Osteoblast (primary cell): ENCODE data around the gene ORM2. TPM values are rescaled to one million over a fixed set of nuclear protein-coding genes. Genes with fewer than 3 reads are reported as not detected.

Experiments
- DNase-seq: peaks from one replicate; pipeline ENCODE4 v3.0.0; 2011; ENCODE audit warnings: low spot score, mixed read lengths; ENCODE audit not compliant: insufficient read length; ENCODE audit errors: missing footprints
- H2AFZ ChIP-seq: 2 replicates; pipeline ENCODE4 v1.6.0; 2011; ENCODE audit warnings: mild to moderate bottlenecking, low read length
- H3K27ac ChIP-seq: 2 replicates; pipeline ENCODE4 v1.5.1; 2011; ENCODE audit warnings: mild to moderate bottlenecking, low read depth, low read length, moderate library complexity
- H3K27me3 ChIP-seq: 2 replicates; pipeline ENCODE4 v1.6.0; 2012; ENCODE audit warnings: mild to moderate bottlenecking, control low read depth, inconsistent platforms, low read length, moderate library complexity; ENCODE audit not compliant: insufficient read depth
- H3K36me3 ChIP-seq: 2 replicates; pipeline ENCODE4 v1.5.1; 2011; ENCODE audit warnings: mild to moderate bottlenecking, low read length, control low read depth, moderate library complexity; ENCODE audit not compliant: insufficient read depth
- H3K4me1 ChIP-seq: 2 replicates; pipeline ENCODE4 v1.5.1; 2011; ENCODE audit warnings: mild to moderate bottlenecking, low read length, control low read depth, moderate library complexity; ENCODE audit not compliant: insufficient read depth
- H3K4me2 ChIP-seq: 2 replicates; pipeline ENCODE4 v1.6.0; 2011; ENCODE audit warnings: mild to moderate bottlenecking, low read length; ENCODE audit not compliant: insufficient read depth
- H3K4me3 ChIP-seq: fragments of 200-600 bp; sonication (generic); 3 replicates; pipeline ENCODE4 v1.5.1; 2012; ENCODE audit warnings: mild to moderate bottlenecking, low read length, inconsistent platforms; ENCODE audit not compliant: insufficient read depth
- H3K79me2 ChIP-seq: 2 replicates; pipeline ENCODE4 v1.6.0; 2012; ENCODE audit warnings: mild to moderate bottlenecking, low read length, control low read depth, inconsistent platforms; ENCODE audit not compliant: insufficient read depth
- H3K9me3 ChIP-seq: 2 replicates; pipeline ENCODE4 v1.5.1; 2011; ENCODE audit warnings: low read depth, low read length, control low read depth
- H4K20me1 ChIP-seq: 2 replicates; pipeline ENCODE4 v1.6.0; 2012; ENCODE audit warnings: mild to moderate bottlenecking, low read length, control low read depth; ENCODE audit not compliant: insufficient read depth
- total RNA-seq: library from RNA; depleted of rRNA; stranded (reverse); fragments of >200 nt; gene quantifications from 2 replicates; pipeline ENCODE4 v1.2.3, GENCODE V29; 2012
- TF ChIP-seq, protein P1 (sequence below): IDR thresholded peaks from 2 replicates; pipeline ENCODE4 v1.5.1; 2011; ENCODE audit warnings: mild to moderate bottlenecking, low read depth, low read length, moderate library complexity; ENCODE audit errors: extremely low read depth

ORM2 gene
- total RNA-seq, 1 donor, result not detected

DNA sequence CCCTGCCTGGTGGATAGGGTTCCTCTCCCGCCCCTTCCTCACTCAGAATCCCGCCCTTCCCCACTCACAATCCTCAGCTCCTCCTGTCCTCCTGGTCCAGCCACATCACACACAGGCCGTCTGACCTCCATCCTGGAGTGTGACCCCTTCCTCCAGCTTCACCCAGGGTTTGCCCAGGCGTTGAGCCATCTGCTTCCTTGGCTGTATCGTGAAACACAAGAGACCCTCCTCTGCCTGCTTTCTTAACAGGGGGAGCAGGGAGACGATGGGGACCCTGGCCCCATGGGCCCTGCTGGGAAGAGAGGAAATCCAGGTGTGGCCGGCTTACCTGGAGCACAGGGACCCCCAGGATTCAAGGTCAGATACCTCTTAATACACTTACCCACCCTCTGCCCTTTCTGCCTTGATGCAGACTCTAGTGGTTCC lies 39.1 kb upstream of the ORM2 start:
- DNase-seq, result no peak
- H3K79me2 ChIP-seq, result no peaks in the 10 kb centered on the region
- TF ChIP-seq, protein P1, sequence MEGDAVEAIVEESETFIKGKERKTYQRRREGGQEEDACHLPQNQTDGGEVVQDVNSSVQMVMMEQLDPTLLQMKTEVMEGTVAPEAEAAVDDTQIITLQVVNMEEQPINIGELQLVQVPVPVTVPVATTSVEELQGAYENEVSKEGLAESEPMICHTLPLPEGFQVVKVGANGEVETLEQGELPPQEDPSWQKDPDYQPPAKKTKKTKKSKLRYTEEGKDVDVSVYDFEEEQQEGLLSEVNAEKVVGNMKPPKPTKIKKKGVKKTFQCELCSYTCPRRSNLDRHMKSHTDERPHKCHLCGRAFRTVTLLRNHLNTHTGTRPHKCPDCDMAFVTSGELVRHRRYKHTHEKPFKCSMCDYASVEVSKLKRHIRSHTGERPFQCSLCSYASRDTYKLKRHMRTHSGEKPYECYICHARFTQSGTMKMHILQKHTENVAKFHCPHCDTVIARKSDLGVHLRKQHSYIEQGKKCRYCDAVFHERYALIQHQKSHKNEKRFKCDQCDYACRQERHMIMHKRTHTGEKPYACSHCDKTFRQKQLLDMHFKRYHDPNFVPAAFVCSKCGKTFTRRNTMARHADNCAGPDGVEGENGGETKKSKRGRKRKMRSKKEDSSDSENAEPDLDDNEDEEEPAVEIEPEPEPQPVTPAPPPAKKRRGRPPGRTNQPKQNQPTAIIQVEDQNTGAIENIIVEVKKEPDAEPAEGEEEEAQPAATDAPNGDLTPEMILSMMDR, result no peak
- peaks cover 11% of the 10 kb centered on the region for H3K4me1 ChIP-seq
- H3K36me3 ChIP-seq, result peaks cover 25% of the 10 kb centered on the region
- no peak overlapping the region for H3K4me3 ChIP-seq
- H3K4me2 ChIP-seq, result no peak overlapping the region
- H3K9me3 ChIP-seq, result no peaks in the 10 kb centered on the region
- H4K20me1 ChIP-seq, result no peaks in the 10 kb centered on the region
- no peaks in the 10 kb centered on the region for H3K27me3 ChIP-seq
- no peak overlapping the region for H2AFZ ChIP-seq
- H3K27ac ChIP-seq, result no peak overlapping the region

DNA sequence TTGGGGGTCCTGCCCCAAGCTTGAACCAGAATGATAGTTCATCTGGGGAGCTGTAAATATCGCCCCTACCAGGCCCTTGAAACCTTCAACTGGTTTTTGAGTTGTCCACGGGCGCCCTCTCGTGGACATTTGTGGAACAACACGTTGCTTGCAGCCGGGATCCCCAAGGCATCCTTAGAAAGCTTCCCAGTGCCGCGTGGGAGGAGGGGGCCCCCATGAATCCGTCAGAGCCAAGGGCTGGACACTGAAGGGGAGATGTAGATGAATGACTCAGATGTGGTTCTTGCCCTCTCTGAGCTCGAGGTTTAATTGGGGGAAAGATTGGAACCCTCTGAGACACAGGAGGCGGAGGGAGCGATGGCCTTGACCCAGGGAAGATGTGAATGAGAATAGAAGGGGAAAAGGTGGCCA lies 38.6 kb upstream of the ORM2 start:
- Histone ChIP-seq H3K4me1 (peaks cover 6% of the 10 kb centered on the region), H3K79me2 (no peaks in the 10 kb centered on the region), H3K27me3 (no peaks in the 10 kb centered on the region), H3K36me3 (peaks cover 25% of the 10 kb centered on the region), H3K4me2 (no peak overlapping the region), H3K4me3 (no peak overlapping the region), H2AFZ (no peak overlapping the region), H4K20me1 (no peaks in the 10 kb centered on the region), H3K9me3 (no peaks in the 10 kb centered on the region), H3K27ac (no peak overlapping the region)
- TF ChIP-seq, protein P1, result peak; percentile 93
- peak; percentile 89 for DNase-seq

DNA sequence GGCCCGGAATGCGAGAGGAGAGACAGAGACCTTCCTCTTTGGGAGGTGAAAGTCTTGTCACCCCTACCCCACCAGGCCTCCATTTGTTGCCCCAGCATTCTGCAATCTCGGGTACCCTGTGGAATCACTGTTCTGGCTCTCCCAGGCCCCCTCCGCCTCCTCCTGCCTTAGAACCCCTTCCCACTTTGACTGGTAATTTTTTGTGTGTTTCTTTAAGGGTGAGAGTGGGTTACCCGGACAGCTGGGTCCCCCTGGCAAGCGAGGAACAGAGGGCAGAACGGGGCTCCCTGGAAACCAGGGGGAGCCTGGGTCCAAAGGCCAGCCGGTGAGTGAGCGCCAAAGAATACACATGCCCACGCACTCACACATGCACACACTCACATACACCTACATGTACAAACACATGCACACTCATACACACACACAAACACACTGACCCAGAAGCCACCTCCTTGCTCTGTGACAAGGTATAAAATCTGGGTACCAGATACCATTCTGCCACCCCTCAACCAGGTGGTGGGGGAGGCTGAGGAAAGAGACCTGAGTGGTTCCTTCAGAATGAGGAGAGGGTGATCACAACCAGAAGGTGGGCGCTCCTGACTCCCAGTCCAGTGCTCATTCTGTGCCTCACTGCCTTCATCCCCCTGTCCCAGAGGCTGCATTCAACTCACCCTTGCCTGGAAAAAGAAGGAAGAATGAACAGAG lies 37.6 kb upstream of the ORM2 start:
- Histone ChIP-seq H3K79me2 (no peaks in the 10 kb centered on the region), H3K27me3 (no peaks in the 10 kb centered on the region), H3K4me1 (peaks cover 3% of the 10 kb centered on the region), H3K9me3 (no peaks in the 10 kb centered on the region), H3K36me3 (peaks cover 25% of the 10 kb centered on the region), H3K27ac (no peak overlapping the region), H3K4me2 (no peak overlapping the region), H2AFZ (no peak overlapping the region), H4K20me1 (no peaks in the 10 kb centered on the region), H3K4me3 (no peak overlapping the region)
- TF ChIP-seq, protein P1, result no peak
- no peak for DNase-seq

DNA sequence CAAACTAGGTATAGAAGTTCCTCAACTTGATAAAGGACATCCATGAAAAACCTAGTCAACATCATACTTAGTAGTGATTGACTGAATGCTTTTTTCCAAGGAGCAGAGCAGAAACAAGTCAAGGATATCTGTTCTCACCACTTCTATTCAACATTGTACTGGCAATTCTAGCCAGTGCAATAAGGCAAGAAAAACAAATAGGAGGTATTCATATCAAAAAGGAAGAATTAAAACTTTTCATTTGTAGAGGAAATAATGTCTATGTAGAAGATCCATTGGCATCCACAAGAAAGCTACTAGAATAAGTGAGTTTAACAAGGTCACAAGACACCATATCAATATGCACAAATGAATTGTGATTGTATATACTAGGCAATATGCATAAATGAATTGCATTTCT lies 35.0 kb upstream of the ORM2 start:
- Histone ChIP-seq H3K4me3 (no peak overlapping the region), H3K79me2 (no peaks in the 10 kb centered on the region), H3K27me3 (no peaks in the 10 kb centered on the region), H3K4me2 (no peak overlapping the region), H3K4me1 (no peaks in the 10 kb centered on the region), H4K20me1 (no peaks in the 10 kb centered on the region), H3K36me3 (peaks cover 25% of the 10 kb centered on the region), H3K27ac (no peak overlapping the region), H2AFZ (no peak overlapping the region), H3K9me3 (no peaks in the 10 kb centered on the region)
- no peak for DNase-seq
- TF ChIP-seq, protein P1, result no peak
